ENCODE results near the gene LMBRD1.

- no peak for TF ChIP-seq EP300 (IDR thresholded peaks at IDR 0.05; ENCODE audit: borderline replicate concordance)
- no peak for TF ChIP-seq TEAD4 (IDR thresholded peaks at IDR 0.05)
- TF ChIP-seq YY1 (IDR thresholded peaks at IDR 0.05; ENCODE audit: low read depth): no peak
- no peak for TF ChIP-seq RAD21 (IDR thresholded peaks at IDR 0.05; ENCODE audit: low read depth)
- no peak for TF ChIP-seq REST (IDR thresholded peaks at IDR 0.05; ENCODE audit: low read depth)
- TF ChIP-seq MAX (IDR thresholded peaks at IDR 0.05): no peak
- TF ChIP-seq CEBPB (IDR thresholded peaks at IDR 0.05): no peak
- TF ChIP-seq CREB1 (IDR thresholded peaks at IDR 0.05; ENCODE audit: low read depth): no peak
- TF ChIP-seq FOXM1 (IDR thresholded peaks at IDR 0.05; ENCODE audit: borderline replicate concordance, low read depth): no peak
- TF ChIP-seq NFIC (IDR thresholded peaks at IDR 0.05): no peak
Observed at GRCh38 chr6:69816026-69816425, 19.2 kb upstream of the LMBRD1 start.

Measured in Ishikawa (cell line).